ENCODE measurements around the gene SLC16A9. TPM values are rescaled to one million over a fixed set of nuclear protein-coding genes. Genes with fewer than 3 reads are reported as not detected.

SLC16A9 gene
- polyA plus RNA-seq, 1 of the 3 experiments (the other 2 are of a cell fraction) = 4.7 TPM

DNA sequence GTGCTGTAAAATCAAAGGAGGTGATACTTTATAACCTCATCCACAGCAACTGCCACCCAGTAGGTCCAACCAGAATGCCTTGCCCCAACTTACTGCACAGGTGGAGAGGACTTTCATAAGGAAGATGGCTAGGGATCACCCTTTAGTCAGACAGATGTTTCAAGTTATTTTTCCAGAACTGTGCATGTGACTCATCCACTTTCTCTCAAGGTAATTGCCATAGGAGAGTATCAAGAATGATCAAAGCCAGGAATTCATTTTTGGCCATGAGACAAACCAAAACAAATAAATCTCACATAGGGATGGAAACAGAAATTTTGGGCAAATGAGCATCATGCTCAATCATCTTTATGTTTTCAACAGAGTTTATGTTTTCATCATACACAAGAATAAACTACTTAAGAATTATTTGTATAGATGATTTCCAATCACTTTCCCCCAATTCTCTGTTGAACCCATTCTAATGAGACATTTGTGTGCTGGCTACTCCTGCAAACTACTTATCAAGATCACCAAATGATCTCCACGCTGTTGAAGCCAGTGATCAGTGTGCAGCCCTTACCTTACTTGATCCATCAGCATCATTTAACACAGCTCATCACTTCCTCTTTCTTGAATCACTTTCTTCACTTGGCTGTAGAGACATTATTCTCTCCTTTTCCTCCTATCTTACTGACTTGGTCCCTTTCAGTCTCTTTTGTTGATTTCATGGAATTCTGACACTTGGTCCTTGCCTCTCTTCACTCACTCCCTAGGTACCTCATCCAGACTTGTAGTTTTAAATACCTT, 74.0 kb downstream of the SLC16A9 start (continued):
- TF ChIP-seq FOXM1 (IDR thresholded peaks at IDR 0.05; ENCODE audit: low read depth) (no peak), TAF1 (IDR thresholded peaks at IDR 0.05; ENCODE audit: borderline replicate concordance, low read depth, low read length) (no peak), ELF1 (IDR thresholded peaks at IDR 0.05) (no peak), GATA2 (CRISPR knock-in tag; IDR thresholded peaks at IDR 0.05) (no peak), CHD2 (IDR thresholded peaks at IDR 0.05; ENCODE audit: low read length, partially characterized antibody) (no peak), SMC3 (IDR thresholded peaks at IDR 0.05; ENCODE audit: low read depth, low read length) (no peak), POLR2AphosphoS5 (IDR thresholded peaks at IDR 0.05; ENCODE audit: low read depth, low read length) (0 out of 2 replicates have a peak, but pooled peaks have one; percentile 19), RCOR1 (IDR thresholded peaks at IDR 0.05; ENCODE audit: low read length) (no peak), SIN3A (IDR thresholded peaks at IDR 0.05; ENCODE audit: borderline replicate concordance, low read depth, low read length) (no peak), MEF2A (IDR thresholded peaks at IDR 0.05; ENCODE audit: borderline replicate concordance, low read depth) (no peak)
- TF ChIP-seq, protein P1, sequence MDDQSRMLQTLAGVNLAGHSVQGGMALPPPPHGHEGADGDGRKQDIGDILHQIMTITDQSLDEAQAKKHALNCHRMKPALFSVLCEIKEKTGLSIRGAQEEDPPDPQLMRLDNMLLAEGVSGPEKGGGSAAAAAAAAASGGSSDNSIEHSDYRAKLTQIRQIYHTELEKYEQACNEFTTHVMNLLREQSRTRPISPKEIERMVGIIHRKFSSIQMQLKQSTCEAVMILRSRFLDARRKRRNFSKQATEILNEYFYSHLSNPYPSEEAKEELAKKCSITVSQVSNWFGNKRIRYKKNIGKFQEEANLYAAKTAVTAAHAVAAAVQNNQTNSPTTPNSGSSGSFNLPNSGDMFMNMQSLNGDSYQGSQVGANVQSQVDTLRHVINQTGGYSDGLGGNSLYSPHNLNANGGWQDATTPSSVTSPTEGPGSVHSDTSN (IDR thresholded peaks at IDR 0.05) = peak; percentile 35; the same call in 1 of the 2 replicates

DNA sequence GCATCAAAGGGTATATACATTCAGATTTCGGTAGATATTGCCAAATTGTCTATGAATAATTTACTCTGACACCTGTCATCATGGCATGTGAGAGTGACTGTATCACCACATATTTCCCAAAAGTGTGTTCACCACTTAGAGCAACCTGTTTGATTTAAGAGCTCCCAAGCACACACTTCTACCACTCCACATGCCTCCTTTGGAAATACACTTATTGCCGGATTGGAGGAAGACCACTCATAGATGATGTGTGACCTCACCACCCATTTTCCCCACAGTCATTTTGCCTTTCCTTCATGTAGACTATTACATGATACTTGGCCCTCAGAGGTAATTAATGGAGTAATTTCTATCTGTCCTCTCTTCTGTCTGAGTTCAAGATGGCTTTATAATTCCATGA, 75.5 kb downstream of the SLC16A9 start:
- CTCF ChIA-PET = interaction anchor here (1.0 to 2.8 kb wide), 3 partner anchors 8 to 272 kb away, joined by 4 to 11 read pairs (median 6); partner anchors contain the start of gene CCDC6
- Histone ChIP-seq H3K9me3 (no peaks in the 10 kb centered on the region), H3F3A (replicated peaks; ENCODE audit: insufficient read depth) (no peaks in the 10 kb centered on the region), H3K4me1 (ENCODE audit: control insufficient read depth in 1 of 2, insufficient read depth in 2 of 2, low read depth in 1 of 2, low read length in 1 of 2) (no peaks in the 10 kb centered on the region), H3K4me2 (no peak overlapping the region), H4K20me1 (ENCODE audit: insufficient read depth) (no peaks in the 10 kb centered on the region), H3K27ac (ENCODE audit: low read depth in 2 of 2, low read length in 1 of 2) (no peak overlapping the region), H3K9ac (no peak overlapping the region), H3K4me3 (ENCODE audit: low read depth in 2 of 2, low read length in 1 of 2) (no peak overlapping the region), H3K79me2 (ENCODE audit: insufficient read depth) (no peaks in the 10 kb centered on the region), H2AFZ (ENCODE audit: low read depth) (no peak overlapping the region), H3K9me2 (no peaks in the 10 kb centered on the region), H3K27me3 (ENCODE audit: insufficient read depth) (no peaks in the 10 kb centered on the region), H3K36me3 (replicated peaks in 1 of 2; ENCODE audit: control insufficient read depth in 1 of 2, insufficient read depth in 2 of 2, low read length in 1 of 2) (no peaks in the 10 kb centered on the region)
- no peak for DNase-seq
- POLR2A ChIA-PET = no interaction called here
- 86% methylated on average over 2 of the region's 2 CpGs for WGBS (ENCODE audit: low lambda C conversion rate)
- TF ChIP-seq RAD21 (IDR thresholded peaks at IDR 0.05; ENCODE audit: low read length) = no peak
- no peak for TF ChIP-seq CHD2 (IDR thresholded peaks at IDR 0.05; ENCODE audit: low read length, partially characterized antibody)
- TF ChIP-seq, protein P2, sequence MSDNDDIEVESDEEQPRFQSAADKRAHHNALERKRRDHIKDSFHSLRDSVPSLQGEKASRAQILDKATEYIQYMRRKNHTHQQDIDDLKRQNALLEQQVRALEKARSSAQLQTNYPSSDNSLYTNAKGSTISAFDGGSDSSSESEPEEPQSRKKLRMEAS (IDR thresholded peaks at IDR 0.05; ENCODE audit: low read depth) = no peak
- TF ChIP-seq, protein P3, sequence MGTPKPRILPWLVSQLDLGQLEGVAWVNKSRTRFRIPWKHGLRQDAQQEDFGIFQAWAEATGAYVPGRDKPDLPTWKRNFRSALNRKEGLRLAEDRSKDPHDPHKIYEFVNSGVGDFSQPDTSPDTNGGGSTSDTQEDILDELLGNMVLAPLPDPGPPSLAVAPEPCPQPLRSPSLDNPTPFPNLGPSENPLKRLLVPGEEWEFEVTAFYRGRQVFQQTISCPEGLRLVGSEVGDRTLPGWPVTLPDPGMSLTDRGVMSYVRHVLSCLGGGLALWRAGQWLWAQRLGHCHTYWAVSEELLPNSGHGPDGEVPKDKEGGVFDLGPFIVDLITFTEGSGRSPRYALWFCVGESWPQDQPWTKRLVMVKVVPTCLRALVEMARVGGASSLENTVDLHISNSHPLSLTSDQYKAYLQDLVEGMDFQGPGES (IDR thresholded peaks at IDR 0.05; ENCODE audit: low read depth, low read length) = no peak
- no peak for TF ChIP-seq SMC3 (IDR thresholded peaks at IDR 0.05; ENCODE audit: low read depth, low read length)
